Stomach (tissue), 4 donors: ENCODE data around the gene RALBP1.

ENCODE experiments used
- POLR2A ChIP-seq, 4 donors: fragments of 450-650 bp; IDR thresholded peaks; one replicate each; pipeline ENCODE4 v1.6.1; 2016; ENCODE audit warnings: antibody characterized with exemption in 4 of 4, control low read depth in 2 of 4, mild to moderate bottlenecking in 1 of 4, moderate library complexity in 1 of 4
- TF ChIP-seq, protein P1 (sequence below), 7 experiments: fragments of 450-650 bp in 4 of 7; fragments of 200-600 bp in 3 of 7; sonication (generic) in 3 of 7; IDR thresholded peaks; one replicate each; pipeline ENCODE4 v1.5.1; 2016 to 2019; ENCODE audit warnings: antibody characterized with exemption in 7 of 7, control low read depth in 2 of 7, mild to moderate bottlenecking in 1 of 7

GRCh38 chr18:9435041-9435440, 40.3 kb upstream of the RALBP1 start:
- TF ChIP-seq, protein P1, sequence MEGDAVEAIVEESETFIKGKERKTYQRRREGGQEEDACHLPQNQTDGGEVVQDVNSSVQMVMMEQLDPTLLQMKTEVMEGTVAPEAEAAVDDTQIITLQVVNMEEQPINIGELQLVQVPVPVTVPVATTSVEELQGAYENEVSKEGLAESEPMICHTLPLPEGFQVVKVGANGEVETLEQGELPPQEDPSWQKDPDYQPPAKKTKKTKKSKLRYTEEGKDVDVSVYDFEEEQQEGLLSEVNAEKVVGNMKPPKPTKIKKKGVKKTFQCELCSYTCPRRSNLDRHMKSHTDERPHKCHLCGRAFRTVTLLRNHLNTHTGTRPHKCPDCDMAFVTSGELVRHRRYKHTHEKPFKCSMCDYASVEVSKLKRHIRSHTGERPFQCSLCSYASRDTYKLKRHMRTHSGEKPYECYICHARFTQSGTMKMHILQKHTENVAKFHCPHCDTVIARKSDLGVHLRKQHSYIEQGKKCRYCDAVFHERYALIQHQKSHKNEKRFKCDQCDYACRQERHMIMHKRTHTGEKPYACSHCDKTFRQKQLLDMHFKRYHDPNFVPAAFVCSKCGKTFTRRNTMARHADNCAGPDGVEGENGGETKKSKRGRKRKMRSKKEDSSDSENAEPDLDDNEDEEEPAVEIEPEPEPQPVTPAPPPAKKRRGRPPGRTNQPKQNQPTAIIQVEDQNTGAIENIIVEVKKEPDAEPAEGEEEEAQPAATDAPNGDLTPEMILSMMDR (IDR thresholded peaks at IDR 0.05) = no peak
- no peak for TF ChIP-seq POLR2A (IDR thresholded peaks at IDR 0.05)
